H1 (cell line): ENCODE measurements around the gene SNRPB2.

Experiments
- ATF2 ChIP-seq: IDR thresholded peaks from 2 replicates; pipeline ENCODE4 v1.6.1; 2012; ENCODE audit warnings: low read length, inconsistent platforms
- BACH1 ChIP-seq: IDR thresholded peaks from 2 replicates; pipeline ENCODE4 v1.6.1; 2012; ENCODE audit warnings: low read length, improper control_type of control experiment
- CHD7 ChIP-seq: fragments of 300-600 bp; sonication (generic); IDR thresholded peaks from 2 replicates; pipeline ENCODE4 v1.7.1; 2012; ENCODE audit warnings: low read length, moderate library complexity, mild to moderate bottlenecking, inconsistent platforms; ENCODE audit not compliant: insufficient replicate concordance
- CTCF ChIP-seq, 3 experiments: IDR thresholded peaks; 1 replicate in 2 of 3; 2 replicates in 1 of 3; pipeline versions ENCODE4 v1.5.1 to v1.6.1; 2011; ENCODE audit warnings: low read length in 3 of 3, mild to moderate bottlenecking in 3 of 3, inconsistent platforms in 2 of 3, low read depth in 1 of 3, moderate library complexity in 1 of 3; ENCODE audit not compliant: insufficient read depth in 1 of 3; ENCODE audit errors: control extremely low read depth in 1 of 3
- EGR1 ChIP-seq: IDR thresholded peaks from 2 replicates; pipeline ENCODE4 v1.6.1; 2011; ENCODE audit warnings: low read depth, low read length, borderline replicate concordance
- EZH2 ChIP-seq: fragments of 200-600 bp; sonication (generic); IDR thresholded peaks from 2 replicates; pipeline ENCODE4 v1.7.1; 2012; ENCODE audit warnings: low read depth, mild to moderate bottlenecking, moderate library complexity, low read length, inconsistent platforms; ENCODE audit not compliant: severe bottlenecking
- HDAC6 ChIP-seq: IDR thresholded peaks from one replicate; pipeline ENCODE4 v1.7.1; 2012; ENCODE audit warnings: low read depth, mild to moderate bottlenecking, inconsistent platforms, low read length, moderate library complexity
- POLR2A ChIP-seq, 2 experiments: IDR thresholded peaks; 1 replicate in 1 of 2; 2 replicates in 1 of 2; pipeline ENCODE4 v1.6.1; 2011; ENCODE audit warnings: low read depth in 2 of 2, low read length in 2 of 2, mild to moderate bottlenecking in 2 of 2; ENCODE audit errors: control extremely low read depth in 1 of 2
- RAD21 ChIP-seq, 2 experiments: IDR thresholded peaks in 1 of 2; conservative IDR thresholded peaks in 1 of 2; 2 replicates each; pipeline ENCODE4 v1.6.1; 2011; ENCODE audit warnings: low read depth in 2 of 2, low read length in 2 of 2, improper control_type of control experiment in 1 of 2, inconsistent platforms in 1 of 2, mild to moderate bottlenecking in 1 of 2, moderate library complexity in 1 of 2
- RFX5 ChIP-seq: IDR thresholded peaks from 2 replicates; pipeline ENCODE4 v1.6.1; 2011; ENCODE audit warnings: low read depth, low read length, improper control_type of control experiment, borderline replicate concordance
- RNF2 ChIP-seq: fragments of 200-900, 300-1000 bp; sonication (generic); IDR thresholded peaks from 2 replicates; pipeline ENCODE4 v1.7.1; 2016; ENCODE audit warnings: borderline replicate concordance, low read depth, mild to moderate bottlenecking, antibody characterized with exemption, low read length; ENCODE audit not compliant: poor library complexity, severe bottlenecking; ENCODE audit errors: missing control alignments
- SP2 ChIP-seq: IDR thresholded peaks from 2 replicates; pipeline ENCODE4 v1.6.1; 2012; ENCODE audit warnings: mild to moderate bottlenecking, low read length, inconsistent platforms
- USF2 ChIP-seq: IDR thresholded peaks from 2 replicates; pipeline ENCODE4 v1.6.1; 2011; ENCODE audit warnings: low read length, improper control_type of control experiment

- TF ChIP-seq RAD21 (IDR thresholded peaks at IDR 0.05 in 1 of 2, conservative IDR thresholded peaks at IDR 0.05 in 1 of 2; ENCODE audit: low read depth in 2 of 2, low read length in 2 of 2) (no peak), POLR2A (IDR thresholded peaks at IDR 0.05; ENCODE audit: control extremely low read depth in 1 of 2, low read depth in 2 of 2, low read length in 2 of 2) (no peak), SP2 (no peak), CTCF (IDR thresholded peaks at IDR 0.05; ENCODE audit: control extremely low read depth in 1 of 3, insufficient read depth in 1 of 3, low read depth in 1 of 3, low read length in 3 of 3) (no peak), RFX5 (no peak), EGR1 (no peak), USF2 (no peak), HDAC6 (no peak), EZH2 (no peak), CHD7 (no peak), RNF2 (no peak), ATF2 (no peak), BACH1 (no peak)
Measured at GRCh38 chr20:16759181-16759563, 29.3 kb downstream of the SNRPB2 start.
